HG03135 (cell line): ENCODE measurements around the gene ADAMTS3.
"Not testable (repeated sequence)": the region's sequence is repeated elsewhere in the genome, so short reads cannot be mapped to it uniquely, and the experiment has no call there.

Experiments
- ATAC-seq: cut with Tn5 transposase; IDR thresholded peaks from one replicate; pipeline ENCODE4 v1.9.1; 2021; ENCODE audit warnings: mild to moderate bottlenecking, moderate library complexity; ENCODE audit not compliant: unreplicated experiment

ADAMTS3 gene

GRCh38 chr4:72553540-72554337, 15.3 kb downstream of the ADAMTS3 start:
- ATAC-seq, result no peak

DNA sequence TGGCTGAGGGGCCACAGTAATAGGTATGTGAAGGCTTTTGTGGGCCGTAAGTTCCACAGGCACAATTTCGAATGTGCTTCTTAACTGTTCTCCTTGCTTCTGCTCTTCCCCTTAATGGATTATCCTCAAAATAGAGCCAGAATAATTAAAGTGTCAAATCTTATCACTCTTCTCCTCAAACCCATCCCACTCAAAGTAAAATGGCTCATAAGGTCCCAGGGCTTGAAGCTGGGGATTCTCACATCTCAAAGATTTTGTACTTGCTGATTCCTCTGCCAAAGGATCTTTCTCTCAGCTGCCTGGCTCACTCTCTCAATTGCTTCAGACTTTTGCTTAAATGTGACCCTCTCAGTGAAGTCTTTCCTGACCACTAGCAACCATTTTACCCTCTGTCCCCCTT, 16.6 kb downstream of the ADAMTS3 start:
- no peak for ATAC-seq

GRCh38 chr4:72546456-72546855, 22.6 kb downstream of the ADAMTS3 start:
- ATAC-seq, result no peak

DNA sequence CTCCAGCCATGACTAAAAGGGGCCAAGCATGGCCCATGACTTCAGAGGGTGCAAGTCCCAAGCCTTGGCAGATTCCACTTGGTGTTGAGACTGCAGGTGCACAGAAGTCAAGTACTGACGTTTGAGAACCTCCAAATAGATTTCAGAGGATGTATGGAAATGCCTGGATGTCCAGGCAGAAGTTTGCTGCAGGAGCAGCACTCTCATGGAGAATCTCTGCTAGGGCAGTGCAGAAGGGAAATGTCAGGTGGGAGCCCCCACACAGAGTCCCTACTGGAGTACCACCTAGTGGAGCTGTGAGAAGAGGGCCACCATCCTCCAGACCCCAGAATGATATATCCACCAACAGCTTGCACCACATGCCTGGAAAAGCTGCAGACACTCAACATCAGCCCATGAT, 28.3 kb downstream of the ADAMTS3 start:
- not testable (repeated sequence) for ATAC-seq

GRCh38 chr4:72538006-72538405, 31.0 kb downstream of the ADAMTS3 start:
- no peak for ATAC-seq

DNA sequence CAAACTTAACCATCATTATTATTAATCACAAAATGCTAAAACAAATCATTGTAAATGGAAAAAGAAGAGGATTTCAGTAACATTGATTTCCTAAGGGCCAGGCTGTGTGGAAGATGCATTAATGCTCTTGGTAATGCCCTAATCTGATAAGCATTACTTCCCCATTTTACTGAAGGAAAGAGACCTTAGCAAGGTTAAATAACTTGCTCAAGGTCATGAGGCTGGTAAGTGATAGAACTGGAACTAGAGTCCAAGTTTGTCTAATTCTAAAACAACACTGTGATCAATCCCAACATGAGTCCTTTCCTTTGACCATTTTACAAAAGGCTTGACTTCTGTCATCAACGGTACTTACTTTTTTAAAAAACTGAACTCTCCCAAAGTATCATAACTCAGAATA, 32.6 kb downstream of the ADAMTS3 start:
- ATAC-seq, result no peak

DNA sequence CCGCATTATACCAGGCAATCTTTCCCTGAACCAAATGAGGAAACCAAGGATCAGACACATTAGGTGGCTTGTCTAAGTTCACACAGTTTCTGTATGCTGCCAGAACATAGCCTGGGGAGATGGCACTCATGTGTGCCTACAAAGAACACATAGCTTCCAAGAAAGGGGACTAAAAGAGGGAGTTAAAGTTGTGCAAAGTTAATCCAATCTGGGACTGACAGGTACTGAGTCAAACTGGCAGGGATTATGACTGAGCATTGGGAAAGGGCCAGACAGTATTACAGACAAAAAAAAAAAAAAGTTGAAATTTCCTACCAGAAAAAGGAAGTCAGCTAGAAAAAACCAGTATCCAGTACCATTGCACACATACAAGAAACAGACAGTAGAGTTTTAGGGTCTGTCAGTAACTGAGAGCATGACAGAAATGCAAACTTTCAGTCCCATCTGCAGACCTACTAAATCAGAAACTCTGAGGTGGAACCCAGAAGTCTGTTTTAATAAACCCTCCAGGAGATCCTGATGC, 37.2 kb downstream of the ADAMTS3 start:
- no peak for ATAC-seq

- no peak for ATAC-seq
Measured at GRCh38 chr4:72531322-72531721, 37.7 kb downstream of the ADAMTS3 start.

- ATAC-seq, result no peak
Measured at GRCh38 chr4:72529148-72529822, 39.7 kb downstream of the ADAMTS3 start.

DNA sequence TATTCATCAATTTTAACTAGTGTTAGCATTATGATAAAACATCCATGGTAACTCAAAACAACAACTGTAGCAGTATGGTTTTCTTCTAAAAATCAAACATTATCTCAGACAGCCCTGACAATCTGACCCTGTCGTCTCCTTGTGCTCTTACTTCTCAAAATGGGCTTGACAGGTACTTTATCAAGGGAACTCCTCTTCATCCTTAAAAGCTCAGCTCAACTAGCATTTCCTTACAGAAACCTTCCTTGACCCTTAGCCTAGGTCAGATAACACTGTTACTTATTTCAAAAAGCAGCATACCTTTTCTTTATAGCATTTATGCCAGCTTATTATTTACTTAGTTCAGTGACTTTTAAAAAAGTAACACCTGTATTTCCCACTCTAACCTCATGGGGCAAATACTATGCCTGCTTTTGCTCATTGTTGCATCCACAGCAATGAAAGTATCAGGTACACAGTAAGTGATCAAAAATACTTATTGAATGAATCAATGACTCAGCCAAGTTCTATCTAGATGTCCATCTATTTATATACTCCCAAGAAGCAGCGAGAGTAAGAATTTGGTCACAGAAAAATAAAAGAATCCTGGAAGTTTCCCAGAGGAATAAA, 41.9 kb downstream of the ADAMTS3 start:
- ATAC-seq, result no peak

GRCh38 chr4:72525938-72526337, 43.1 kb downstream of the ADAMTS3 start:
- no peak for ATAC-seq

DNA sequence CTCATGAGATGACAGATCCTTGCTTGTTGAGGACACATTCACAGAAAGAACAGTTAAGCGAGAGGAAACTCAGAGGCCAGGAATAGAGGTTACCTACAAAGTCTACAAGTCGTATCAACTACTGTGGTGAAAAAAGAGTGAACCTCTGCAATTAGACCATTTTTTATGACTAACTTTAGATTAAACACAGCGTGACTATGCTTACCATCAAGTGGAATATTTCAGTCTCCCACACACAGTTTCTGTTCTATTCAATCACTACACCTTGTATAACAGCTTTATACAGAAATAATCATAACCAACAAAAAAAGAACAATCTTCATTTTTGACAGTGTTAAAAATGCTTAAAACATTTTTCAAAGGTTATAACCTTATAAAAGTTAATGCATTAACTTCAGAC, 46.6 kb downstream of the ADAMTS3 start:
- ATAC-seq, result no peak

GRCh38 chr4:72513227-72513626, 55.8 kb downstream of the ADAMTS3 start:
- no peak for ATAC-seq

- ATAC-seq, result no peak
Measured at GRCh38 chr4:72507860-72508419, 61.1 kb downstream of the ADAMTS3 start.

DNA sequence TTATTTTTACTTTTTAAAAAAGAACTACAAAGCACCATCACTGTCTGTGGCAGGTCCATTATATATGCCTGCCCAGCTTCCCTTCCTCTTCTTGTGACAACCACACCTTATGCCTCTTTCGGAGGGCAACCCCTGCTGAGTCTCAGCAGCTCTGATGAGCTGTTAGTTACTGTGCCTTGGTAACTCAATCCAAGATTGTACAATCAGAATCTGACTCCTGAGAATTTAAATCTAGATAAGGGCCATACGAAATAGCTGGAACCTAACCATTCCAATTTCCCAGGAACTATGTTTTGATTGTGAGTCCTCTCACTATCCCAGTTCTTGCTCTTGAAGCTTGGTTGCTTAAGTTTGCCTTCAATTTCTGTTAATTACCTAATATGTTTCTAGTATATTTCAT, 61.9 kb downstream of the ADAMTS3 start:
- ATAC-seq, result no peak

DNA sequence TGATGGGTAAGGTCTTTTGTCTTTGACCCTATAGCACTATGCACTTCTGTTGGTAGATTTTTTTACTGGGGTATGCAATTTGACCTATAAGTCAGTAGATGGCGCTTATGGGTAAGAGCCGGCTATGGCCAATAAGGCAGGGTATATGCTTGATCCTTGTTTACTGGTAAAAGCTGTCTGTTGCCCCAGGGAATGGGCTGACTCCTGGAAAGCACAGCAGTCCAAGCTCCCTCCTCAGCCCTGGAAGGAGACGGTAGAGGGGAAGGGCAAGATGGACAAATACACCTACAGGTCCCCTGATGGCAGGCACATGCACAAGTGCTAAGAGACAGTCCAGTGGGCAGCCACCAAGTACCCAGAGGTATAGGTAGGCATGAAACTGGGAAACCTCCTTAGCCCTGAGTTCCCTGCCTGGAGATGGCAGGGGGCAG, 63.7 kb downstream of the ADAMTS3 start:
- ATAC-seq, result peak; percentile 83

DNA sequence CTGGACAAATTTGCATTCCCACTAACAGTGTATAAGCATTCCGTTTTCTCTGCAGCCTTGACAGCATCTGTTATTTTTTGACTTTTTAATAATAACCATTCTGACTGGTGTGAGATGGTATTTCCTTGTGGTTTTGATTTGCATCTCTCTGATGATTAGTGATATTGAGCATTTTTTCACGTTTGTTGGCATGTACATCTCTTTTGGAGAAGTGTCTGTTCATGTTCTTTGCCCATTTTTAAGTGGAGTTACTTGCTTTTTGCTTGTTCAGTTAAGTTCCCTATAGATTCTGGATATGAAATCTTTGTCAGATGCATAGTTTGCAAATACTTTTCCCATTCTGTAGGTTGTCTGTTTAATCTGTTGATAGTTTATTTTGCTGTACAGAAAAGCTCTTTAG, 68.8 kb downstream of the ADAMTS3 start:
- no peak for ATAC-seq

DNA sequence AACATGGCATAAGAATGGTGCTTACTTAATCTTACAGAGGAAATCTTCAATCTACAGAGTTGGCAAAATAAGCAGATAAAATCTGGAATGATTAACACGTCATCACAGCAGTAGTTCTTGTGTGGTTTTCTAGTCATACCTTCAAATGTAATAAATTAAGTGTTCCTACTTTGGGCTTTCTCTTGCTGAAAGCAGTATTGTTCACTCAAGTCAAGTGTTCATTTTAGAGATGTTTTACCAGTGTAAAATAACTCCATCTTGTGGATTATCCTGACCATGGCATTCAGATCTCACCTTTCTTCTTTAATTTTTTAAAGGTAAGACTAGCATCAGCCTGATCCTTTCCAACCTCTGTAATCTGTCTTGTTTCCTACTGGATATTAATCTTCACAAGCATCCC, 72.9 kb downstream of the ADAMTS3 start:
- no peak for ATAC-seq

- no peak for ATAC-seq
Measured at GRCh38 chr4:72494156-72494555, 74.9 kb downstream of the ADAMTS3 start.

DNA sequence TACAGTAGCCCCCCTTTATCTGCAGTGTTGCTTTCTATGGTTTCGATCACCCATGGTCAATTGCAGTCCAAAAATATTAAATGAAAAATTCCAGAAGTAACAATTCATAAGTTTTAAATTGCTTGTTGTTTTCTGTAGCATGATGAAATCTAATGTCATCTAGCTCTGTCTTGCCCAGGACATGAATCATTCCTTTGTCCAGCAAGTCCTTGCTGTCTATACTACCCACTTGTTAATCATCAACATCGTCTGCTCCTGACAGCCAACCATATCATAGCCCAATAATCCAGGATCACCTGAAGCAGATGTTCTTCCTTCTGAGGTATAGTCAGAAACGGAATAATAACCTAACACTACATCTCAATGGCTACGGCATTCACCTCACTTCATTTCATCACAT, 79.8 kb downstream of the ADAMTS3 start:
- no peak for ATAC-seq

DNA sequence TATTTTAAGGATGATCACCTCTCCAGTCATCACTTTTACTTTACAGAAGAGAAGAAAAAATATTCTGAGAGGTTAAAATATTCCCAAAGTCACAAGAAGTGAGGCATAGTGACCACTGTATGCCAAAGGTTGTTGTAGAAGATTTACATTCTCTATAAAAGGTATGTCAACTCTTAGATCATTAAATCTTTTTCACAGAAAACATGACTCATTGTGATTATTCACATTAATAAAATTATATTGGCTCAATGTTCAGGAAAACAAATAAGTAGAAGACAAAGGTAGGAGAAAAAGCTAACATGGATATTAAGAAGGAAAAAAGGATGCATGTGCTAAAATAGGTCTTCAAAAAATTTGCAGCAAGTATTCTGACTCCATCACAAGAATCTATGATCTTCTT, 82.0 kb downstream of the ADAMTS3 start:
- ATAC-seq, result no peak
